ENCODE data around the gene CCDC81. TPM values are rescaled to one million over a fixed set of nuclear protein-coding genes. Genes with fewer than 3 reads are reported as not detected.

Gene CCDC81
- total and polyA plus RNA-seq, 2 of the 13 experiments (the other 11 are each of a cell fraction or from before 2014, with no cell fraction given), result 0.15 to 0.22 TPM

- no peaks in the 10 kb centered on the region for H3K27me3 ChIP-seq (ENCODE audit: control insufficient read depth in 1 of 2, insufficient read depth in 2 of 2, low read length in 2 of 2)
- intact Hi-C loops (cut with micrococcal nuclease; ENCODE audit: unreplicated experiment), result no loop called here
- H3K9ac ChIP-seq (ENCODE audit: insufficient read depth, low read depth, low read length), result no peak overlapping the region
- ATAC-seq (no peak), FAIRE-seq (no peak), DNase-seq (ENCODE audit: low spot score) (no peak)
- H3K9me3 ChIP-seq (ENCODE audit: low read length), result no peaks in the 10 kb centered on the region
- H3K27ac ChIP-seq (ENCODE audit: extremely low read length, insufficient read depth, low read length), result no peak overlapping the region
- H4K20me1 ChIP-seq (ENCODE audit: insufficient read depth, low read length), result no peaks in the 10 kb centered on the region
- BruUV-seq (replicated peaks), result no TSS peak
- H3K4me2 ChIP-seq (ENCODE audit: low read depth, low read length), result no peak overlapping the region
- no peak overlapping the region for H3K4me3 ChIP-seq (replicated peaks in 1 of 3; ENCODE audit: insufficient read depth in 1 of 3, low read depth in 2 of 3, low read length in 3 of 3)
- in situ Hi-C loops (cut with HindIII; ENCODE audit: extremely low pct_ligation_motif_present, low pct_unique_long_range_greater_than_20kb), result no loop called here
- no peak overlapping the region for H2AFZ ChIP-seq (ENCODE audit: low read length)
- POLR2A ChIA-PET, result no interaction called here
- CTCF ChIA-PET (ENCODE audit: low intra/inter-chr PET ratio, low total read pairs), result no interaction called here
- peaks cover 1 to 9% of the 10 kb centered on the region in 2 experiments; a peak in 1 of 5 replicates for H3K36me3 ChIP-seq (replicated peaks in 1 of 2; ENCODE audit: control insufficient read depth in 1 of 2, insufficient read depth in 2 of 2, low read length in 2 of 2)
- no peaks in the 10 kb centered on the region for H3K79me2 ChIP-seq (ENCODE audit: insufficient read depth, low read length)
- 99% methylated on average over 3 of the region's 3 CpGs for WGBS (ENCODE audit: low lambda C conversion rate)
- no peaks in the 10 kb centered on the region for H3K4me1 ChIP-seq (ENCODE audit: insufficient read depth, low read length)
- TF ChIP-seq ETS1 (CRISPR knock-in tag; IDR thresholded peaks at IDR 0.05), result no peak
- no peak for TF ChIP-seq THAP9 (CRISPR knock-in tag; IDR thresholded peaks at IDR 0.05; ENCODE audit: borderline replicate concordance)
- no peak for TF ChIP-seq NFRKB (IDR thresholded peaks at IDR 0.05)
- TF ChIP-seq ZNF235 (CRISPR knock-in tag; IDR thresholded peaks at IDR 0.05; ENCODE audit: borderline replicate concordance), result no peak
- TF ChIP-seq MED1 (CRISPR knock-in tag; IDR thresholded peaks at IDR 0.05), result no peak
- no peak for TF ChIP-seq ARID3A (IDR thresholded peaks at IDR 0.05; ENCODE audit: low read depth, low read length)
- no peak for TF ChIP-seq TAF1 (CRISPR knock-in tag; IDR thresholded peaks at IDR 0.05)
- TF ChIP-seq ZNF280D (CRISPR knock-in tag; IDR thresholded peaks at IDR 0.05), result no peak
- TF ChIP-seq IRF9 (CRISPR knock-in tag; IDR thresholded peaks at IDR 0.05; ENCODE audit: borderline replicate concordance), result no peak
- TF ChIP-seq MZF1 (CRISPR knock-in tag; IDR thresholded peaks at IDR 0.05; ENCODE audit: borderline replicate concordance), result no peak
- TF ChIP-seq ZNF572 (CRISPR knock-in tag; IDR thresholded peaks at IDR 0.05), result no peak
- no peak for TF ChIP-seq ZNF841 (CRISPR knock-in tag; IDR thresholded peaks at IDR 0.05; ENCODE audit: borderline replicate concordance)
- no peak for TF ChIP-seq E2F2 (CRISPR knock-in tag; IDR thresholded peaks at IDR 0.05; ENCODE audit: borderline replicate concordance)
- TF ChIP-seq ZNF607 (CRISPR knock-in tag; IDR thresholded peaks at IDR 0.05; ENCODE audit: borderline replicate concordance), result no peak
Observed at GRCh38 chr11:86341382-86341781, 33.3 kb upstream of the CCDC81 start.
